ENCODE data around the gene DNASE1L3. TPM values are rescaled to one million over a fixed set of nuclear protein-coding genes. Genes with fewer than 3 reads are reported as not detected.

The DNASE1L3 gene
- total and polyA plus RNA-seq, 4 donors = 76.1 to 201 (median 128) TPM

DNA sequence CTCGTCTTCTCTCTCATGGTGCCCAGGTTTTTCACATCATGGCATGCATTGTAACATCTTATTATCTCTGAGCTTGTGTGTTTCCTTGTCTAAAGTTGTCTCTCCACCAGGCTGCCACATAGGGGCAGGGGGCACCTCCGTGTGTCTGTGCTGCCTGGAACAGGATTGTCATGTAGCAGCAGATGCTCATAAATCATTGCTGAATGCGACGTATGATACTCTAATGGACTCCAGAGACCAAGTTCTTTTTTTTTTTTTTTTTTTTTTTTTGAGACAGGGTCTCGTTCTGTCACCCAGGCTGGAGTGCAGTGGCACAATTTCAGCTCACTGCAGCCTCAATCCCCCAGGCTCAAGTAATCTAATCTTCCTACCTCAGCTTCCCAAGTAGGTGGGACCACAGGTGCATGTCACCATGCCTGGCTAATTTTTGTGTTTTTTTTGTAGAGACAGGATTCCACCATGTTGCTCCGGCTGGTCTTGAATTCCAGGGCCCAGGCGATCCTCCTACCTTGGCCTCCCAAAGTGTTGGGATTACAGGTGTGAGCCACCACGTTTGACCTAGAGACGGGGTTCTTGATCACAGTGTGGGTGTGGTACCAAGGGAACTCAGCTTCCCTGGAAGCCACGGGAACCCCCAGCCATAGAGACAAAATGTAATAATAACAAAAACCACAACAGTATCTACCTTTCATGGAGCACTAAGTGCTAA is 4.7 kb upstream of the DNASE1L3 start:
- Histone ChIP-seq H3K4me3 (ENCODE audit: low read depth in 1 of 3, low read length in 3 of 3) (no peak overlapping the region), H3K27ac (ENCODE audit: low read depth in 1 of 2, low read length in 2 of 2) (peak overlapping the region; percentile 1 to 52), H3K27me3 (ENCODE audit: control insufficient read depth in 4 of 4, insufficient read depth in 4 of 4, low read length in 3 of 4) (no peaks in the 10 kb centered on the region), H3K4me1 (ENCODE audit: control insufficient read depth in 4 of 4, insufficient read depth in 4 of 4, low read length in 3 of 4) (peaks cover 3 to 21% (median 13%) of the 10 kb centered on the region in 4 donors), H3K9ac (ENCODE audit: low read depth in 1 of 2, low read length in 2 of 2) (no peak overlapping the region), H3K9me3 (ENCODE audit: control insufficient read depth in 4 of 4, low read length in 3 of 4) (no peaks in the 10 kb centered on the region), H3K36me3 (ENCODE audit: control insufficient read depth in 4 of 4, insufficient read depth in 3 of 4, low read depth in 1 of 4, low read length in 3 of 4) (no peaks in the 10 kb centered on the region)
- no peak for TF ChIP-seq GABPA (IDR thresholded peaks at IDR 0.05 in 1 of 2, conservative IDR thresholded peaks at IDR 0.05 in 1 of 2)
- no peak for TF ChIP-seq RAD21 (IDR thresholded peaks at IDR 0.05)
- TF ChIP-seq, protein P1, sequence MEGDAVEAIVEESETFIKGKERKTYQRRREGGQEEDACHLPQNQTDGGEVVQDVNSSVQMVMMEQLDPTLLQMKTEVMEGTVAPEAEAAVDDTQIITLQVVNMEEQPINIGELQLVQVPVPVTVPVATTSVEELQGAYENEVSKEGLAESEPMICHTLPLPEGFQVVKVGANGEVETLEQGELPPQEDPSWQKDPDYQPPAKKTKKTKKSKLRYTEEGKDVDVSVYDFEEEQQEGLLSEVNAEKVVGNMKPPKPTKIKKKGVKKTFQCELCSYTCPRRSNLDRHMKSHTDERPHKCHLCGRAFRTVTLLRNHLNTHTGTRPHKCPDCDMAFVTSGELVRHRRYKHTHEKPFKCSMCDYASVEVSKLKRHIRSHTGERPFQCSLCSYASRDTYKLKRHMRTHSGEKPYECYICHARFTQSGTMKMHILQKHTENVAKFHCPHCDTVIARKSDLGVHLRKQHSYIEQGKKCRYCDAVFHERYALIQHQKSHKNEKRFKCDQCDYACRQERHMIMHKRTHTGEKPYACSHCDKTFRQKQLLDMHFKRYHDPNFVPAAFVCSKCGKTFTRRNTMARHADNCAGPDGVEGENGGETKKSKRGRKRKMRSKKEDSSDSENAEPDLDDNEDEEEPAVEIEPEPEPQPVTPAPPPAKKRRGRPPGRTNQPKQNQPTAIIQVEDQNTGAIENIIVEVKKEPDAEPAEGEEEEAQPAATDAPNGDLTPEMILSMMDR (IDR thresholded peaks at IDR 0.05; ENCODE audit: low read depth, low read length, missing input control) = no peak
- TF ChIP-seq, protein P2, sequence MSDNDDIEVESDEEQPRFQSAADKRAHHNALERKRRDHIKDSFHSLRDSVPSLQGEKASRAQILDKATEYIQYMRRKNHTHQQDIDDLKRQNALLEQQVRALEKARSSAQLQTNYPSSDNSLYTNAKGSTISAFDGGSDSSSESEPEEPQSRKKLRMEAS (IDR thresholded peaks at IDR 0.05) = no peak
- TF ChIP-seq, protein P3, sequence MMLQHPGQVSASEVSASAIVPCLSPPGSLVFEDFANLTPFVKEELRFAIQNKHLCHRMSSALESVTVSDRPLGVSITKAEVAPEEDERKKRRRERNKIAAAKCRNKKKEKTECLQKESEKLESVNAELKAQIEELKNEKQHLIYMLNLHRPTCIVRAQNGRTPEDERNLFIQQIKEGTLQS (IDR thresholded peaks at IDR 0.05) = no peak
- TF ChIP-seq FOXA2 (IDR thresholded peaks at IDR 0.05) = no peak
- TF ChIP-seq EGR1 (IDR thresholded peaks at IDR 0.05; ENCODE audit: low read depth in 2 of 2) = no peak
- TF ChIP-seq SP1 (IDR thresholded peaks at IDR 0.05) = no peak
- TF ChIP-seq, protein P4, sequence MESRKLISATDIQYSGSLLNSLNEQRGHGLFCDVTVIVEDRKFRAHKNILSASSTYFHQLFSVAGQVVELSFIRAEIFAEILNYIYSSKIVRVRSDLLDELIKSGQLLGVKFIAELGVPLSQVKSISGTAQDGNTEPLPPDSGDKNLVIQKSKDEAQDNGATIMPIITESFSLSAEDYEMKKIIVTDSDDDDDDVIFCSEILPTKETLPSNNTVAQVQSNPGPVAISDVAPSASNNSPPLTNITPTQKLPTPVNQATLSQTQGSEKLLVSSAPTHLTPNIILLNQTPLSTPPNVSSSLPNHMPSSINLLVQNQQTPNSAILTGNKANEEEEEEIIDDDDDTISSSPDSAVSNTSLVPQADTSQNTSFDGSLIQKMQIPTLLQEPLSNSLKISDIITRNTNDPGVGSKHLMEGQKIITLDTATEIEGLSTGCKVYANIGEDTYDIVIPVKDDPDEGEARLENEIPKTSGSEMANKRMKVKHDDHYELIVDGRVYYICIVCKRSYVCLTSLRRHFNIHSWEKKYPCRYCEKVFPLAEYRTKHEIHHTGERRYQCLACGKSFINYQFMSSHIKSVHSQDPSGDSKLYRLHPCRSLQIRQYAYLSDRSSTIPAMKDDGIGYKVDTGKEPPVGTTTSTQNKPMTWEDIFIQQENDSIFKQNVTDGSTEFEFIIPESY (IDR thresholded peaks at IDR 0.05) = no peak
- no peak for TF ChIP-seq HNF4G (IDR thresholded peaks at IDR 0.05)
- TF ChIP-seq JUND (IDR thresholded peaks at IDR 0.05) = no peak
- no peak for TF ChIP-seq NR2F2 (IDR thresholded peaks at IDR 0.05)
- no peak for TF ChIP-seq FOXA1 (IDR thresholded peaks at IDR 0.05)
- TF ChIP-seq YY1 (IDR thresholded peaks at IDR 0.05) = no peak
- TF ChIP-seq, protein P5, sequence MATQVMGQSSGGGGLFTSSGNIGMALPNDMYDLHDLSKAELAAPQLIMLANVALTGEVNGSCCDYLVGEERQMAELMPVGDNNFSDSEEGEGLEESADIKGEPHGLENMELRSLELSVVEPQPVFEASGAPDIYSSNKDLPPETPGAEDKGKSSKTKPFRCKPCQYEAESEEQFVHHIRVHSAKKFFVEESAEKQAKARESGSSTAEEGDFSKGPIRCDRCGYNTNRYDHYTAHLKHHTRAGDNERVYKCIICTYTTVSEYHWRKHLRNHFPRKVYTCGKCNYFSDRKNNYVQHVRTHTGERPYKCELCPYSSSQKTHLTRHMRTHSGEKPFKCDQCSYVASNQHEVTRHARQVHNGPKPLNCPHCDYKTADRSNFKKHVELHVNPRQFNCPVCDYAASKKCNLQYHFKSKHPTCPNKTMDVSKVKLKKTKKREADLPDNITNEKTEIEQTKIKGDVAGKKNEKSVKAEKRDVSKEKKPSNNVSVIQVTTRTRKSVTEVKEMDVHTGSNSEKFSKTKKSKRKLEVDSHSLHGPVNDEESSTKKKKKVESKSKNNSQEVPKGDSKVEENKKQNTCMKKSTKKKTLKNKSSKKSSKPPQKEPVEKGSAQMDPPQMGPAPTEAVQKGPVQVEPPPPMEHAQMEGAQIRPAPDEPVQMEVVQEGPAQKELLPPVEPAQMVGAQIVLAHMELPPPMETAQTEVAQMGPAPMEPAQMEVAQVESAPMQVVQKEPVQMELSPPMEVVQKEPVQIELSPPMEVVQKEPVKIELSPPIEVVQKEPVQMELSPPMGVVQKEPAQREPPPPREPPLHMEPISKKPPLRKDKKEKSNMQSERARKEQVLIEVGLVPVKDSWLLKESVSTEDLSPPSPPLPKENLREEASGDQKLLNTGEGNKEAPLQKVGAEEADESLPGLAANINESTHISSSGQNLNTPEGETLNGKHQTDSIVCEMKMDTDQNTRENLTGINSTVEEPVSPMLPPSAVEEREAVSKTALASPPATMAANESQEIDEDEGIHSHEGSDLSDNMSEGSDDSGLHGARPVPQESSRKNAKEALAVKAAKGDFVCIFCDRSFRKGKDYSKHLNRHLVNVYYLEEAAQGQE (IDR thresholded peaks at IDR 0.05) = no peak
- no peak for TF ChIP-seq TAF1 (conservative IDR thresholded peaks at IDR 0.05)
- no peak for TF ChIP-seq RXRA (IDR thresholded peaks at IDR 0.05)
- 87% methylated on average over 10 of the region's 10 CpGs for WGBS
- no peak for DNase-seq (ENCODE audit: low spot score)
